A673 (cell line): ENCODE results near the gene OR51A4. TPM values are rescaled to one million over a fixed set of nuclear protein-coding genes. Genes with fewer than 3 reads are reported as not detected.

Experiments used
- BruUV-seq: library from RNA; stranded (reverse); fragments of 400-500 nt; replicated peaks from 2 replicates; lab custom pipeline; 2021; lab: Mats Ljungman, UMichigan
- CTCF ChIA-PET: fragments of 300-600 bp; sonication (Branson Sonifier 250); formaldehyde crosslinking; loops from one replicate; lab custom pipeline; 2022; ENCODE audit warnings: antibody characterized with exemption; lab: Charles Lee
- POLR2A ChIA-PET: fragments of 300-600 bp; sonication (Branson Sonifier 250); formaldehyde crosslinking; loops from one replicate; lab custom pipeline; 2022; ENCODE audit warnings: antibody characterized with exemption; ENCODE audit not compliant: low non-redundant PET; lab: Charles Lee
- DNase-seq: peaks from one replicate; pipeline ENCODE4 v3.0.0-alpha.2; 2015; ENCODE audit warnings: low spot score
- H3K27ac ChIP-seq: fragments of 200-600 bp; sonication (generic); 2 replicates; pipeline ENCODE4 v1.5.1; 2016; ENCODE audit warnings: mixed run types, low read depth, mild to moderate bottlenecking, mixed read lengths, antibody characterized with exemption, low read length; ENCODE audit not compliant: poor library complexity, severe bottlenecking
- H3K27me3 ChIP-seq: fragments of 200-600 bp; sonication (generic); replicated peaks from 2 replicates; pipeline ENCODE4 v1.6.1; 2017; ENCODE audit warnings: mixed run types, low read depth, mild to moderate bottlenecking, mixed read lengths, antibody characterized with exemption, low read length; ENCODE audit not compliant: insufficient read depth, poor library complexity
- H3K36me3 ChIP-seq: fragments of 200-600 bp; sonication (generic); 2 replicates; pipeline ENCODE4 v1.6.1; 2016; ENCODE audit warnings: mixed run types, mild to moderate bottlenecking, mixed read lengths, antibody characterized with exemption, low read length; ENCODE audit not compliant: insufficient read depth, poor library complexity, severe bottlenecking
- H3K4me1 ChIP-seq: fragments of 200-600 bp; sonication (generic); 2 replicates; pipeline ENCODE4 v1.6.1; 2017; ENCODE audit warnings: mixed run types, mild to moderate bottlenecking, mixed read lengths, antibody characterized with exemption, low read length; ENCODE audit not compliant: insufficient read depth, poor library complexity, severe bottlenecking
- H3K4me3 ChIP-seq: fragments of 200-600 bp; sonication (generic); 2 replicates; pipeline ENCODE4 v1.5.1; 2016; ENCODE audit warnings: low read depth, mixed run types, mild to moderate bottlenecking, mixed read lengths, low read length; ENCODE audit not compliant: poor library complexity, severe bottlenecking
- H3K9me3 ChIP-seq: fragments of 200-600 bp; sonication (generic); 2 replicates; pipeline ENCODE4 v1.6.1; 2016; ENCODE audit warnings: mixed run types, low read depth, mild to moderate bottlenecking, mixed read lengths, antibody characterized with exemption, low read length; ENCODE audit not compliant: poor library complexity, severe bottlenecking
- EZH2 ChIP-seq: fragments of 200-600 bp; sonication (generic); IDR thresholded peaks from 2 replicates; pipeline ENCODE4 v1.6.1; 2017; ENCODE audit warnings: borderline replicate concordance, low read depth, mild to moderate bottlenecking, mixed read lengths, antibody characterized with exemption, low read length; ENCODE audit not compliant: poor library complexity, severe bottlenecking
- intact Hi-C: fragments of 100-400 bp; cut with micrococcal nuclease; formaldehyde crosslinking; loops from one replicate; pipeline ENCODE4 v1.10.0; 2022; ENCODE audit not compliant: unreplicated experiment
- total RNA-seq: library from RNA; stranded (reverse); gene quantifications from 2 replicates; pipeline ENCODE4 v1.2.3, GENCODE V29; 2021
- TF ChIP-seq, protein P1 (sequence below): fragments of 300-800, 200-600 bp; sonication (generic); conservative IDR thresholded peaks from 2 replicates; pipeline ENCODE4 v1.5.1; 2017; ENCODE audit warnings: low read depth, mild to moderate bottlenecking, antibody characterized with exemption, low read length, moderate library complexity, mixed read lengths

Gene OR51A4
- total RNA-seq, 1 experiment from 2014 or later = not detected

DNA sequence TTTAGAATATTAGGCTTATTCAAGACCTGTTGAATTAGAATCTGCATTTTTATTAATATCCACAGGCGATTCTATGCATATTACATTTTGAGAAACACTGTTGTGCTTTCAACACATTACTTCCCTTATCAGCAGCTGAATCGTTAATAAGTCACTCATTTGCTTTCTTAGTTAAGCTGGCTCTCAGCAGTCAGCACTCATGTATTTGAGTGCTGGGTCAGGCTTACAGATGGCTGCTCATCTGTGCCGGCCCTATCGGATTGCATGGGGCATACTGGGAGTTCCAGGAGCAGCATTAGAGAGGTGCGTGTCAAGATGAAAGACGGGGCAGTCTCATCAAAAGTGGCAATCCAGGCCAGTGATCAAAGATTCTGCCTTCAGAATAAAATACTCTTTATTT lies 36.4 kb upstream of the OR51A4 start:
- intact Hi-C loops = no loop called here
- H3K27me3 ChIP-seq = no peaks in the 10 kb centered on the region
- no peak for DNase-seq
- no peaks in the 10 kb centered on the region for H3K36me3 ChIP-seq
- CTCF ChIA-PET = no interaction called here
- no peak overlapping the region for H3K4me3 ChIP-seq
- no peak overlapping the region for H3K27ac ChIP-seq
- POLR2A ChIA-PET = no interaction called here
- TF ChIP-seq EZH2 = no peak
- TF ChIP-seq, protein P1, sequence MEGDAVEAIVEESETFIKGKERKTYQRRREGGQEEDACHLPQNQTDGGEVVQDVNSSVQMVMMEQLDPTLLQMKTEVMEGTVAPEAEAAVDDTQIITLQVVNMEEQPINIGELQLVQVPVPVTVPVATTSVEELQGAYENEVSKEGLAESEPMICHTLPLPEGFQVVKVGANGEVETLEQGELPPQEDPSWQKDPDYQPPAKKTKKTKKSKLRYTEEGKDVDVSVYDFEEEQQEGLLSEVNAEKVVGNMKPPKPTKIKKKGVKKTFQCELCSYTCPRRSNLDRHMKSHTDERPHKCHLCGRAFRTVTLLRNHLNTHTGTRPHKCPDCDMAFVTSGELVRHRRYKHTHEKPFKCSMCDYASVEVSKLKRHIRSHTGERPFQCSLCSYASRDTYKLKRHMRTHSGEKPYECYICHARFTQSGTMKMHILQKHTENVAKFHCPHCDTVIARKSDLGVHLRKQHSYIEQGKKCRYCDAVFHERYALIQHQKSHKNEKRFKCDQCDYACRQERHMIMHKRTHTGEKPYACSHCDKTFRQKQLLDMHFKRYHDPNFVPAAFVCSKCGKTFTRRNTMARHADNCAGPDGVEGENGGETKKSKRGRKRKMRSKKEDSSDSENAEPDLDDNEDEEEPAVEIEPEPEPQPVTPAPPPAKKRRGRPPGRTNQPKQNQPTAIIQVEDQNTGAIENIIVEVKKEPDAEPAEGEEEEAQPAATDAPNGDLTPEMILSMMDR = no peak
- H3K4me1 ChIP-seq = no peaks in the 10 kb centered on the region
- no peaks in the 10 kb centered on the region for H3K9me3 ChIP-seq
- BruUV-seq = no TSS peak

DNA sequence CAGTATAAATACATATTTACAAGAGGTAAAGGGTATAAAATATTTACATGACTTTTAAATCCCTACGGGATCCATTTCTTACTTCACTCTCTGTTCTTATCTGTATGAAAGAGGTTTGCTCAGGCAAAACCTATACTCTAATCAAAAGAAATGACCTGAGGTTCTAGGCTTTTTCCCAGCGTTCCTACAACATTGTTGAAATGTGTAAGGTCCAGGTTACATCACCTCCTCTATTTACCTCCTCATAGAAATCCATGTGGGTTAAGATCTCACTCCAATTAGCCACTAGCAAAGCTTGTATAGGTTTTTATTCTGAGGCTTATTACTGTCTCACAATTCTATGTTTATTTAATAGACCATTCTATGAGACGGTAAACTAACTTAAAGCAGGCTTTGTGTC lies 35.3 kb upstream of the OR51A4 start:
- no peaks in the 10 kb centered on the region for H3K27me3 ChIP-seq
- no TSS peak for BruUV-seq
- H3K36me3 ChIP-seq = no peaks in the 10 kb centered on the region
- H3K27ac ChIP-seq = no peak overlapping the region
- TF ChIP-seq EZH2 = no peak
- TF ChIP-seq, protein P1 = no peak
- ChIA-PET CTCF (no interaction called here), POLR2A (no interaction called here)
- H3K4me1 ChIP-seq = no peaks in the 10 kb centered on the region
- intact Hi-C loops = no loop called here
- no peak for DNase-seq
- H3K4me3 ChIP-seq = no peak overlapping the region
- H3K9me3 ChIP-seq = no peaks in the 10 kb centered on the region

DNA sequence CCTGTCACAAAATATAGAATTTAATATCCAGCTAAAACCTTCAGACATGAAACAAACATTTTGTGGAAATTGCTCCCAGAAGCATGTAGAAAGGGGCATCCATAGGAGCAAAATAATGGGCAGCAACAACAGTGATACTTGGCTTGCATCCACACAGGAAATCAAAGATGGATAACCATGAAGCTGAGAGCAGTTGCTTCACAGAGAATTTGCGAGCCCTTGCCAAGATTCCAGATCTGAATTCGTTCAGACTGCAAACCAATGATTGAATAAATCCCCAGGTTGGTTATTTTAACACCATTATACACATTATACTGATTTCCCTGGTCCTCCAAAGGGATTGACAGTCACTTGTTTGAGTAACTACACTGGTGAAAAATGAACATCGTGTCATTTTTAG lies 31.6 kb upstream of the OR51A4 start:
- Histone ChIP-seq H3K27me3 (no peaks in the 10 kb centered on the region), H3K36me3 (no peaks in the 10 kb centered on the region), H3K27ac (no peak overlapping the region), H3K4me3 (no peak overlapping the region), H3K4me1 (no peaks in the 10 kb centered on the region), H3K9me3 (no peaks in the 10 kb centered on the region)
- POLR2A ChIA-PET = no interaction called here
- intact Hi-C loops = loop anchor here (5.0 kb wide), 1 partner anchor 47 kb away; no protein-coding TSS in a partner anchor
- DNase-seq = no peak
- no TSS peak for BruUV-seq
- CTCF ChIA-PET = no interaction called here
- no peak for TF ChIP-seq EZH2
- TF ChIP-seq, protein P1 = no peak
